ENCODE results near the gene TUBA1A.
"Not testable (repeated sequence)": the region's sequence is repeated elsewhere in the genome, so short reads cannot be mapped to it uniquely, and the experiment has no call there.

TUBA1A gene

GRCh38 chr12:49146406-49146805 lies 42.5 kb downstream of the TUBA1A start:
- DNase-seq, result no peak

- DNase-seq, result no peak
Observed at GRCh38 chr12:49144384-49144783, 44.5 kb downstream of the TUBA1A start.

GRCh38 chr12:49138999-49139398 lies 49.9 kb downstream of the TUBA1A start:
- DNase-seq, result no peak

- DNase-seq, result no peak
Observed at GRCh38 chr12:49138587-49138986, 50.3 kb downstream of the TUBA1A start.

- DNase-seq, result no peak
Observed at GRCh38 chr12:49137476-49137875, 51.4 kb downstream of the TUBA1A start.

GRCh38 chr12:49136997-49137396 lies 51.9 kb downstream of the TUBA1A start:
- not testable (repeated sequence) for DNase-seq
